Measurements from ENCODE around the gene KLHL15.

Gene KLHL15

GRCh38 chrX:23945206-23945605 lies 81.8 kb downstream of the KLHL15 start:
- DNase-seq, result no peak

DNA sequence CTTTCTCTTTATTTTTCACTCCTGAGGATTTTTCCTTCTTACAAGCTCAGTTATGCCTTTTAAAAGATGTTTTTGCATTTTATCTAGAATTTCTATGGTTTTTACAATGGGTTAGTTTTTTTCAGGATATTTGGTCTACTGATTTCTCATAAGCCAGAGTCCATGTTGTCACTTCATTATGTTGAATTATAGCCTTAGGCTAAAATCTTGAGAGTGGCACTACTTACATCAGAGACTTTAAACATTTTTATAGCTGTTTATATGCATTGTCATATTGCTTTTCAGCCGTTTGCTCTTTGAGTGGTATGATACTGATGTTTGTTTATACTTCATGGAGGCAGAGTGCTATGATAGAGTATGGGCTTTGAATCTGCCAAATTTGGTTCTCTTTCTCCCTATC lies 82.8 kb downstream of the KLHL15 start:
- no peak for DNase-seq

DNA sequence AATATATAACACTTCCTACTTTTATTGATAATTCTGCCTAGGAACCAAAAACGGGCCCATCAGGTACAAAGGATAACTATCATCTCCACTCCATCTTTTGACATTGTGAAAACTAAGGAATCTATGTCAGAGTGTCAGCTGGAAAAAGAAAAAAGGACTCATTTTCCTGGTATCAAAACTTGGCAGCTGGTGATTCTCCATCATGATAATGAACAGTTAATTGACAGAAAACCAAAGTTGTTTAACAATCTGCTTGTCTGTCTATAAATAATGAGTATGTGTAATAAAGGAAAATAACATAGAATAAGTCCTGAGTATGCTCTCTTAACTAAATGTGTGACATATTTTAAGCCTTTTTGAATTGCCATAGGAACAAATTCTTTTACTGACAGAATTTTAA lies 87.8 kb downstream of the KLHL15 start:
- DNase-seq, result no peak

DNA sequence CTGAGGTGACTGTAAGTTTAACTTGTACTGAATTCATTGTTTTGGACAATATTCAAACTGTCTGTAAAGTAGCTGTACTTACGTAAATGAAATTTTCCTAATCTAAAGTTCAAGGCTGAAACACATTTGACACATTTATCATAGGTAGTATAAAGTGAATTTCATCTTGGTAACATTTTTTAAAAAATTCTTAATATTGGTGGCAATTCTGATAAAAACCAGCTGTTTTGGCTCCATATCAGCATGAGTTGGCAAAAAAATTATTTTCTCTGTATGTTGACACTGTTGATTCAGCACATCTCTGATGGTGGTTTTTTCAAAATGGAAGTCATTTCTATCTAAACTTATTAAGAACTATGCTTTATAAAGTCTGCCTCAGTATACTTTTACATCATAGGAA lies 88.3 kb downstream of the KLHL15 start:
- no peak for DNase-seq

DNA sequence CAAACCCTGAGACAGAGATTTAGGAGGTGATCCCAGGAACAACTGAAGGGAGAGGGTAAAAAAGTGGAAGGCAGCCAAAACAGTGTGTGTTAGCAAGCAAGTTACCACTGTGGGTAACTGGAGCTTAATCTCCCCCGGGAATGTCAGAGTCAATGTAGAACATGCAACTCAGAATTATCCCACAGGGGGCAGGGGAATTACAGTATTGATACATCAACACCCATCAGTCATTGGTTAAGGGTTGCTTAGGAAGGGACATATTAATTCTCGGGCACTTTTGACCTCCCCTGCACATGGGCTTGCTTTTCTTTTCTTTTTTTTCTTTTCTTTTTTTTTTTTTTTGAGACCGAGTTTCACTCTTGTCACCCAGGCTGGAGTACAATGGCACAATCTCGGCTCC lies 89.9 kb downstream of the KLHL15 start:
- no peak for DNase-seq

GRCh38 chrX:23936180-23936579 lies 90.8 kb downstream of the KLHL15 start:
- DNase-seq, result no peak

DNA sequence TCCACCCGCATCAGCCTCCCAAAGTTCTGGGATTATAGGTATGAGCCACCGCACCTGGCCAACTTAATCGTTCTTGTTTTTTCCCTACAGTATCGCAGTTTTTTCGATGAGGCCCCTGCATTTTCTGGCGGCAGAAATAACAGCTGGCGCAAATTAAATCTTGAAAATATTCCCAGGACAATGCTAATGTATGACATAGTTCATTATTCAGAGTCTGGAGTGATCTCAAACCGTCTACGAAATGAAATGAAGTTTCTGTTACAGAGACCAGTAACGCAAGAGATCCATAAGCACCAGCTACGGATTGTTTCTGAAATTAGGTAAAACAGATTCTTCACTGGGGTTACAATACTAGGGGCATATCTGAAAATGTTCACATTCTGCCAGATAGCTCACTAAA lies 91.9 kb downstream of the KLHL15 start:
- no peak for DNase-seq
